H1 (cell line): Measurements from ENCODE around the gene SSX4B.
"Not testable (repeated sequence)": the region's sequence is repeated elsewhere in the genome, so short reads cannot be mapped to it uniquely, and the experiment has no call there.

Source experiments
- ASH2L ChIP-seq: fragments of 200-600, 300-600 bp; sonication (generic); IDR thresholded peaks from one replicate; pipeline ENCODE4 v1.7.1; 2017; ENCODE audit warnings: low read length
- CHD2 ChIP-seq: IDR thresholded peaks from 2 replicates; pipeline ENCODE4 v1.6.1; 2012; ENCODE audit warnings: low read length, improper control_type of control experiment
- EZH2 ChIP-seq: fragments of 200-600 bp; sonication (generic); IDR thresholded peaks from 2 replicates; pipeline ENCODE4 v1.7.1; 2012; ENCODE audit warnings: low read depth, mild to moderate bottlenecking, moderate library complexity, low read length, inconsistent platforms; ENCODE audit not compliant: severe bottlenecking
- POLR2A ChIP-seq, 2 experiments: IDR thresholded peaks; 1 replicate in 1 of 2; 2 replicates in 1 of 2; pipeline ENCODE4 v1.6.1; 2011; ENCODE audit warnings: low read depth in 2 of 2, low read length in 2 of 2, mild to moderate bottlenecking in 2 of 2; ENCODE audit errors: control extremely low read depth in 1 of 2
- POLR2AphosphoS5 ChIP-seq: IDR thresholded peaks from 2 replicates; pipeline ENCODE4 v1.6.1; 2011; ENCODE audit warnings: low read depth, low read length
- SP2 ChIP-seq: IDR thresholded peaks from 2 replicates; pipeline ENCODE4 v1.6.1; 2012; ENCODE audit warnings: mild to moderate bottlenecking, low read length, inconsistent platforms
- TAF1 ChIP-seq: IDR thresholded peaks from 2 replicates; pipeline ENCODE4 v1.6.1; 2011; ENCODE audit warnings: mild to moderate bottlenecking, low read depth, low read length
- YY1 ChIP-seq: IDR thresholded peaks from 2 replicates; pipeline ENCODE4 v1.6.1; 2011; ENCODE audit warnings: low read depth, mild to moderate bottlenecking, low read length
- TF ChIP-seq, protein P1 (sequence below), 3 experiments: IDR thresholded peaks; 1 replicate in 2 of 3; 2 replicates in 1 of 3; pipeline versions ENCODE4 v1.5.1 to v1.6.1; 2011; ENCODE audit warnings: low read length in 3 of 3, mild to moderate bottlenecking in 3 of 3, inconsistent platforms in 2 of 3, low read depth in 1 of 3, moderate library complexity in 1 of 3; ENCODE audit not compliant: insufficient read depth in 1 of 3; ENCODE audit errors: control extremely low read depth in 1 of 3

DNA sequence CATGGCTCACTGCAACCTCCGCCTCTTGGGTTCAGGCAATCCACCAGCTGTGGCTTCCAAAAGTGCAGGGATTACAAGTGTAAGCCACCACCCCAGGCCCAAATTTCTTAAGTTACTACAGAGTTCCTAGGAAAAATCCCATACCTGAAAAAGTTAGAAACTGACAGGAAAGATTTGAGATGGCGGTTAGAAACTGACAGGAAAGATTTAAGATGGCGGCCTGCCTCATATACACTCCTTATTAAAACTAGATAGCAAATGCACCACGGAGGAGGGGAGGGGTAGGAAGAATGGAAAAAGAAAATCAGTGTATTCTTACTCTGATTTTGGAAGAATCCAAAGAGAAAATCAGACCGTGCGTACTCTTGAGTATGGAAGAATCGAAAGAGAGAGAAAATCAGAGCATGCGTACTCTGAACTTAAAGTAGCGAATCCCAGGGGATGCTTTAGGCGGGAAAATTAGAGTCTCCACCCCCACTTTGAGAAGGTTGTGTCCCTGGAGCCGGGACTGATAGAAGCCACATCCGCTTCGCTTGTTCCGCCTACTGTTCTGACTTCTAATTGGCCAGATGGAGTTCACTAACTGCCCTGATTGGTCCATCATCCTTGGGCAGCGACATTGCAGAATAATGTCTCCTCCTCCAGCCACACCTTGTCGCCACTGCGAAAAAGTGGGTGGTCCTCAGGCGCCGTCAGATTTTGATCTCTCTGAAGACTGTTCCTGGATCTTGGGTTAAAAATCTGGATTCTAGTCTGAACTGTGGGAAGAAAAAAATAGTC, 55.3 kb downstream of the SSX4B start, which contains the start of gene SSX3:
- not testable (repeated sequence) for TF ChIP-seq POLR2A (IDR thresholded peaks at IDR 0.05; ENCODE audit: control extremely low read depth in 1 of 2, low read depth in 2 of 2, low read length in 2 of 2); ASH2L; POLR2AphosphoS5; TAF1; EZH2; CHD2; YY1; SP2
- TF ChIP-seq, protein P1, sequence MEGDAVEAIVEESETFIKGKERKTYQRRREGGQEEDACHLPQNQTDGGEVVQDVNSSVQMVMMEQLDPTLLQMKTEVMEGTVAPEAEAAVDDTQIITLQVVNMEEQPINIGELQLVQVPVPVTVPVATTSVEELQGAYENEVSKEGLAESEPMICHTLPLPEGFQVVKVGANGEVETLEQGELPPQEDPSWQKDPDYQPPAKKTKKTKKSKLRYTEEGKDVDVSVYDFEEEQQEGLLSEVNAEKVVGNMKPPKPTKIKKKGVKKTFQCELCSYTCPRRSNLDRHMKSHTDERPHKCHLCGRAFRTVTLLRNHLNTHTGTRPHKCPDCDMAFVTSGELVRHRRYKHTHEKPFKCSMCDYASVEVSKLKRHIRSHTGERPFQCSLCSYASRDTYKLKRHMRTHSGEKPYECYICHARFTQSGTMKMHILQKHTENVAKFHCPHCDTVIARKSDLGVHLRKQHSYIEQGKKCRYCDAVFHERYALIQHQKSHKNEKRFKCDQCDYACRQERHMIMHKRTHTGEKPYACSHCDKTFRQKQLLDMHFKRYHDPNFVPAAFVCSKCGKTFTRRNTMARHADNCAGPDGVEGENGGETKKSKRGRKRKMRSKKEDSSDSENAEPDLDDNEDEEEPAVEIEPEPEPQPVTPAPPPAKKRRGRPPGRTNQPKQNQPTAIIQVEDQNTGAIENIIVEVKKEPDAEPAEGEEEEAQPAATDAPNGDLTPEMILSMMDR (IDR thresholded peaks at IDR 0.05; ENCODE audit: control extremely low read depth in 1 of 3, insufficient read depth in 1 of 3, low read depth in 1 of 3, low read length in 3 of 3) = not testable (repeated sequence)
